Activated CD4-positive, alpha-beta T cell treated with anti-CD3 and anti-CD28 coated beads, Interleukin-2, amount 10 ng/mL, durations not matched to agents 24 days and 14 days (primary cell): Measurements from ENCODE around the gene KRT74. TPM values are rescaled to one million over a fixed set of nuclear protein-coding genes. Genes with fewer than 3 reads are reported as not detected.

Source experiments
- DNase-seq: peaks from one replicate; pipeline ENCODE4 v3.0.0; 2022
- H3K27ac Mint-ChIP-seq: one replicate; pipeline ENCODE4 v1.8.0; 2022; ENCODE audit warnings: mild to moderate bottlenecking, mixed read lengths
- H3K27me3 Mint-ChIP-seq: one replicate; pipeline ENCODE4 v1.8.0; 2022; ENCODE audit warnings: mixed read lengths
- H3K36me3 Mint-ChIP-seq: one replicate; pipeline ENCODE4 v1.8.0; 2022; ENCODE audit warnings: low read depth, mild to moderate bottlenecking, mixed read lengths
- H3K4me1 Mint-ChIP-seq: one replicate; pipeline ENCODE4 v1.8.0; 2021; ENCODE audit warnings: mixed read lengths
- H3K4me3 Mint-ChIP-seq: one replicate; pipeline ENCODE4 v1.8.0; 2022; ENCODE audit warnings: mild to moderate bottlenecking, moderate library complexity, mixed read lengths
- H3K9me3 Mint-ChIP-seq: one replicate; pipeline ENCODE4 v1.8.0; 2021; ENCODE audit warnings: mixed read lengths
- intact Hi-C: fragments of 100-400 bp; cut with micrococcal nuclease; formaldehyde crosslinking; loops from one replicate; pipeline ENCODE4 v1.15.1; 2023
- total RNA-seq: library from RNA; stranded (reverse); gene quantifications from 2 replicates; pipeline ENCODE4 v1.2.3, GENCODE V29; 2022

Gene KRT74
- total RNA-seq, 1 donor from 2014 or later = not detected

DNA sequence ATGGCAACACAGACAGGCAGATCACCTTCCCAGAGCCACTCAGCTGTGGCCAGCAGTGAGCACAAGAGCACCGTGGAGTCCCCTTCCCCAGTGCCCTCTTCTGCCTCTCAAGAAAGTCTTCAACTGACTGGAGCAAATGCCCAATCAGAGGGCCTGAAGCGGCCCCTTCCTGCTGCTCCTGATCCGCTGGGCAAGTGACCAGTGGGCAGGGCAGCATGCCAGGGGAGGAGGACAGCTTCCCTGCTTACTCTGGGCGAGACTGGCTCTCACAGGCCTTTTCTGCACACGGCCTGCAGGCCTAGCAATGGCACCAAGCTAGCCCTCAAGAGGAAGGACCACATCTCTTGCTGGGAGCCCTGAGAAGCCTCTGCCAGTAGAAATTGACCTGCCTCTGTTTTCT is 21.6 kb downstream of the KRT74 start:
- Mint-ChIP-seq H3K9me3 (no peaks in the 10 kb centered on the region), H3K27ac (no peak overlapping the region), H3K36me3 (no peaks in the 10 kb centered on the region), H3K4me3 (no peak overlapping the region), H3K27me3 (peaks cover 9% of the 10 kb centered on the region), H3K4me1 (no peaks in the 10 kb centered on the region)
- intact Hi-C loops = no loop called here
- no peak for DNase-seq

DNA sequence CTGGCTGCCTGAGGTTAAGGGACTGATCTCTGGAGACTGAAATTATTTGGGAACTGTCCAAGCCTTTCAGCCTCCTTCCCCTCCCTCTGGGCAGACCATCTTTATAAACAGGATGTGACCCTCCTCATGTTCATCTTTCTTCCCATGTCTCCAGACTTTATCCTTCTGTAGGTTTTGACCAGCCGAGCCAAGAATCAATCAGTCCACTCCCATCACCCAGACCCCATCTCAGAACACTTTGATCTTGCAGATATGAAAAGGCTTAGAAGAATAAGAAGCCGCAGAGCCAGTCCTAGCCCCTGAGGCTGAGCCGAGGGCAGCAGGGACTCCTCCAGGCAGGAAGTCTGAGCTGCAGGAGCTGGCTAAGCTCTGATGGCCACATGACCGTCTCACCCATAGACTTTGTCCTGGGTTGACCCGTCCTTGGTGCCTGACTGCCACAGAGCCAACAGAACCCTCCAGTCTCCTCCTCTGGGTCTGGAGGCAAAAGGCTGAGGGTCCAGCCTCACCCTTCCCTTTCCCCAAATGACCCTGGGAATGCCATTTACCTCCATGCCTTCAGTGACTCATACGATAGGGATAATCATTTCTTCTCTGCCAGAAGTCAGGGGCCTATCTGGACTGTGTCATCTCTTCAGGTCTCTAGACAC is 22.3 kb downstream of the KRT74 start:
- Mint-ChIP-seq H3K4me3 (no peak overlapping the region), H3K27ac (no peak overlapping the region), H3K4me1 (no peaks in the 10 kb centered on the region), H3K36me3 (no peaks in the 10 kb centered on the region), H3K9me3 (no peaks in the 10 kb centered on the region), H3K27me3 (peaks cover 8% of the 10 kb centered on the region)
- intact Hi-C loops = no loop called here
- no peak for DNase-seq

DNA sequence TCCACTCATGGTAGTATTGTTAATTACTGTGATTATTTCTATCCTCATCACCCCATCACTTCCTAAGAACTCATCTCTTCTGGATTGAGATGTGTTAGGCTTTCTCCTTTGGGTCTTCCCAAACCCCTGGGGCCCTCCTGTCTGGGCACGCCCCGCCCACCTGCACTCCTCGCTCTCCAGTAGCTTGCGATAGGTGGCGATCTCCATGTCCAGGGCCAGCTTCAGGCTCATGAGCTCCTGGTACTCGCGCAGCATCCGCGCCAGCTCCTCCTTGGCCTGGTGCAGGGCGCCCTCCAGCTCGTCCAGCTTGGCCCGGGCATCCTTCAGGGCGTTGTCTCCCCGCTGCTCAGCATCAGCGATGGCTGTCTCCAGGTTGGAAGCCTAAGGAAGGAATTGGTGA is 27.5 kb downstream of the KRT74 start:
- H3K27ac Mint-ChIP-seq = no peak overlapping the region
- no peak overlapping the region for H3K4me3 Mint-ChIP-seq
- peaks cover 3% of the 10 kb centered on the region for H3K27me3 Mint-ChIP-seq
- no peak for DNase-seq
- no peaks in the 10 kb centered on the region for H3K36me3 Mint-ChIP-seq
- H3K4me1 Mint-ChIP-seq = peaks cover 8% of the 10 kb centered on the region
- no peaks in the 10 kb centered on the region for H3K9me3 Mint-ChIP-seq
- intact Hi-C loops = no loop called here

DNA sequence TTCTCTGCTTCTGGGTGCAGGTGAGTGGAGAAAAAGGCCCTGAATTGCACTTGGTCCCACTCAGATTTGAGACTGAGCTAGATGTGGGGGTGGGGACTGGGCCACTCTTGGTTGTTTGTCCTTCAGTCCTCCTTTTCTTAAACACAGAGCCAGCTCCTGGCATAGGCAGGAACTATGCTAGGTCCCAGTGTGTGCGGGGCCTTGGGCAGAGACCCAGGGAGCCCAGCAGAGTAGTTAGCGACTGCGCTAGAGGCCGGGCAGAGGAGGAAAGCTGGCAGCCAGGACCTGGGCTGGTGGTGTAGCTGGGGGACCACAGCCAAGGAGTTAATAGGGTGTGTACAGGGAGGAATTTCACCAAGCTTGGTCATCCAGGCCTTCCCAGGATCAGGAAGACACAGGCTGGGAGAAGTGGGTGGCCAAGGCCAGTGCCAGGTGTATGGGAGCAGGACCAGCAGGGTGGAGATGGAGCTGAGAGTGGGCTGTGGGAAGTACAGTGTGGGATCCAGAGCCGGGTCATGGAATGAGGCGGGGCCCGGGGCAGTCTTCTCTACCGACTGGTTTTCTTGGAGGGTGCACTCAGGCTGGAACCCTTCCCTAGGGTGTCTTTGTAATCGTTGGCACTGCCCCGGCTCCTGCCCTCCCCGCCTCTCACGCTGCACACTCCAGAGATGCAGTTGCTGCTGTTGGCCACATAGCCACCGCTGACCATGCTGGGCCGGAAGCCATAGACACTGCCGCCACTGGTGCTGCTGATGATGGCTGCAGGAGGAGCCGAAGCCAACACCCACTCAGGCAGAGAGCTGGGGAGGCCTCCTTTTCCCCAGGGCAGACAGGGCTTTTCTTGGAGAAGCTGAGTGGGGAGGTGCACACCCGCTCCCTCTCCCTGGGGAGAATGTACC is 29.4 kb downstream of the KRT74 start:
- Mint-ChIP-seq H3K4me3 (no peak overlapping the region), H3K27ac (no peak overlapping the region), H3K4me1 (peaks cover 8% of the 10 kb centered on the region), H3K36me3 (no peaks in the 10 kb centered on the region), H3K9me3 (no peaks in the 10 kb centered on the region), H3K27me3 (no peaks in the 10 kb centered on the region)
- intact Hi-C loops = no loop called here
- no peak for DNase-seq

DNA sequence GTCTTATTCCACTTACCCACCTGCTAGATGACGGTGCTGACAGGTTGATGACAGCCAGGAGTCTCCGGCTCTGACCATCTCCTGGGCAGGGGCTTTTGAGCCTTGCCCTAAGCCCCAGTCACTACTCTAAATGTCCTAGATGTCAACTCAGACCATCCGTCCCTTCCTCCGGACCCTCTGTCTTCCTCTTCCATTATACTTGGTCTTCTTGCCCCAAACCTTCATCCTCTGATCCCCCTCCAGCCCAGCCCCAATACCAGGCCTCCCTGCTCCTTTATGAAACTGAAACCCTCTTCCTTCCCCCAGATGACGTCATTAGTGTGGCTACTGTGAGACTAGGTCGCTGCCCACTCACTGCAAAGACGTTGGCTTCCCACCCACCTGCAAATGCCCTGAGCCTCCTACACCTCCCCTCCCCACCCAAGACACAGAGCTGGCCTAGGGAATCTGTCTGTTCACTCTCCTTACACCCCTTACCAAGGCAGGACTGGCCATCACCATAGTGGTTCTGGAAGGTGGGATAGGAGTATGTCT is 30.8 kb downstream of the KRT74 start:
- peaks cover 8% of the 10 kb centered on the region for H3K4me1 Mint-ChIP-seq
- no peak overlapping the region for H3K27ac Mint-ChIP-seq
- no peaks in the 10 kb centered on the region for H3K9me3 Mint-ChIP-seq
- intact Hi-C loops = no loop called here
- DNase-seq = no peak
- H3K27me3 Mint-ChIP-seq = no peaks in the 10 kb centered on the region
- no peak overlapping the region for H3K4me3 Mint-ChIP-seq
- H3K36me3 Mint-ChIP-seq = no peaks in the 10 kb centered on the region

DNA sequence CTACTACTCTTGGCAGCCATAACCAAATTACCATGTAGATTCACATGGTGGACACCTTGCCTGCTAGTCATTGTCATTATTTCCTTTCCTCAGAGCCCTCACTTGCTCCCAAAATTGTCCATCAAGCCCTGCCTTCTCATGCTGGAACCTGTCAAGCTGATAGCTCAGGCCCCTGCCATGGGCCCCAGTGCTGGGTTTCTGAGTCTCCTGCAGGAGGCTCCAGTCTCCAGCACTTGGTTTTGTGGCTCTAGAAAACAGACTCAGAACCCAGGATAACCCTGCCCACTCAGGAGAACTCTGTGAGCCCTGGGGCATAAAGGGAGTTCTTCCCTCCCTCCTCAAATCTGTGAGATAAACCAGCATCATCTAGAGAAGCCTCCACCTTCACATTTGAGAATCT is 31.5 kb downstream of the KRT74 start:
- intact Hi-C loops = no loop called here
- Mint-ChIP-seq H3K9me3 (no peaks in the 10 kb centered on the region), H3K4me3 (no peak overlapping the region), H3K36me3 (no peaks in the 10 kb centered on the region), H3K4me1 (peaks cover 8% of the 10 kb centered on the region), H3K27ac (no peak overlapping the region), H3K27me3 (no peaks in the 10 kb centered on the region)
- DNase-seq = no peak

DNA sequence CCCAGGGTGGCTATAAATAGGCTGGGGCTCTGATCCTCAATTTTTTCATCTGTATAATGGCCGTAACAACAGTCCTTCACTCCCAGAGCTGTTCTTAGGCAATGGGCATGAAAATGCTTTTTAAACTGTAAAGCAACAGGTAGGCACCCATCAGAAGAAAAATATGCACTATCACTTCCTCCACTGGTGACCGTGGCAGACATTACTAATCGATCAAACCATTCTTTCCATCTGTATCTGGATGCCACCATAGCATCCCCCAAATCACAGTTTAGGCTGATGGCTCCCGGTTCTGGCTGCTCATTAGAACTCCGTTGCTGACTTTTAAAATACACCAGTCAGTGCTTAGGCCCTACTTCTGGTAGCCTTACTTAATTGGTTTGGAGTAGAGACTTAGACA is 31.9 kb downstream of the KRT74 start:
- no peaks in the 10 kb centered on the region for H3K27me3 Mint-ChIP-seq
- H3K4me3 Mint-ChIP-seq = no peak overlapping the region
- no peaks in the 10 kb centered on the region for H3K36me3 Mint-ChIP-seq
- peaks cover 8% of the 10 kb centered on the region for H3K4me1 Mint-ChIP-seq
- no peak overlapping the region for H3K27ac Mint-ChIP-seq
- no peaks in the 10 kb centered on the region for H3K9me3 Mint-ChIP-seq
- intact Hi-C loops = no loop called here
- DNase-seq = no peak

DNA sequence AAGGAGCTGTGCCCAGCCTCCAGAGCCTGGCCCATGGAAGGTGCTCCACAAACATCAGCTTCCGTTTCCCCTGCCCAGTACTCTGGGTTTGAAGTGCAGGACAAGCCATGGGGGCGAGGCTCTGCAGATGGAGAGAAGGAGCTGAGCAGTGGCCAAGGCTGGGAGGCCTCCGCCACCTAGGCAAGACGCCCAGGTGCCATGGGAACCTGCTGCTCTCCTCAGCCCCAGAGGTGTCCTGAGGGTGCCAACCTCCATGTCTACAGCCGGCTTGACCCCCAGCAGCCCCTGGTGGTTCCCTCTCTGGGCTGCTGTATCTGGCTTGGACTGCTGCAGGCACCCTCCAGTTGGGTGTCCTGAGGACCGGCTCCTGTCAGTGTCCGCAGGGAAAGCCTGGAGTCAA is 33.1 kb downstream of the KRT74 start:
- H3K27ac Mint-ChIP-seq = no peak overlapping the region
- peaks cover 8% of the 10 kb centered on the region for H3K4me1 Mint-ChIP-seq
- H3K27me3 Mint-ChIP-seq = no peaks in the 10 kb centered on the region

DNA sequence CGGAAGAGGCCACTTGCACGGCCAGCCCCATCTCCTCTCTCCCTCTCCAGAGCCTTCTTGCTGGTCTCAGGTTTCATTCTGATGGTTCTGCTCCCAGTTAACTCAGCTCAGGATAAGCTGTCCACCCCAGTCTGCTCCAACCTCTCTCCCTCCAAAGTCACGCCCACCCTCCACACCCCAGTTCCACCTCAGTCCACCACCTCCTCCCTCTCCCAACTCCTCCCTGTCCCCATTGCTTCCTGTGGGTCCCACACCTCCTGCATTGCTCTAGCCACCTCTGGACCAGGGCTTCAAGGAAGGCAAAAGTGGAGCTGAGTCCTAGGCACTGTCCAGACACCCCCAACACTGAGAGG is 33.8 kb downstream of the KRT74 start:
- intact Hi-C loops = no loop called here
- Mint-ChIP-seq H3K36me3 (no peaks in the 10 kb centered on the region), H3K27ac (no peak overlapping the region), H3K4me3 (no peak overlapping the region), H3K27me3 (no peaks in the 10 kb centered on the region), H3K4me1 (peaks cover 8% of the 10 kb centered on the region), H3K9me3 (no peaks in the 10 kb centered on the region)
- no peak for DNase-seq

More for the DNA sequence above, 33.1 kb downstream of the KRT74 start:
- no peaks in the 10 kb centered on the region for H3K9me3 Mint-ChIP-seq
- intact Hi-C loops = no loop called here
- H3K36me3 Mint-ChIP-seq = no peaks in the 10 kb centered on the region
- no peak for DNase-seq
- H3K4me3 Mint-ChIP-seq = no peak overlapping the region

DNA sequence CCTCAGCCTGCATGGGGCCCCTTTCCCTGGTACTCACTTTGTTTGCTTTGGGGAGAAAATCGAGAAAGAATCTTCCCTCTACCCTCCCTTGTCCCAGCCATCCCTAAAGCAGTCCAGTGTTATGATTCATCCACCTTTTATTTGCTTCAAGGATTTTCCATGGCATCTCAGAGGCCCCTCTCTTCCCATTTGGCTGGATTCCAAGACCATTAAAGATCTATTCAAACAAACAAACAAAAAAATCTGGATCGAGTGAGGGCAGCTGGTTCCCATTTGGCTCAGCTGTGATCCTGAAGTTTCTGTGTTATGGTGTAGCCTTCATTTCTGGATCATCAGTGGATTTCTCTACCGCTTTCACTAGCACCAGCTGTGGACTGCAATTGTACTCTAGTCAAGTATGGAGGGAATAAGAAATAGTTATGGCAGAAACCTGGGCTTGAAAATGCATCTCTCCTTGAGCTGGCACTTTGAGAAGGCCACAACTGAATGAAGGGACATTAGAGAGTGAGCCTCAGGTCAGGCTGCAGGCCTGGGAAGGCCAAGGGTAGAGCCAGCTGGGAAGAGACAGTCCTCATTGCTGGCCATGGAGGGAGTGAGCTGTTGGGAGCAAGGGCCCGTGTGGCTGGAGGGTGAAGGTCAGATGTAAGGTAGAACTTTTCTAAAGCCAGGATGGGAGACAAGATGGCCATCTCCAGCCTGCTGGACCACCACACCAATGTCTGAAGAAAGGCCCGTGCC is 34.4 kb downstream of the KRT74 start:
- H3K4me1 Mint-ChIP-seq = peaks cover 8% of the 10 kb centered on the region
- no peaks in the 10 kb centered on the region for H3K27me3 Mint-ChIP-seq
- intact Hi-C loops = no loop called here
- no peaks in the 10 kb centered on the region for H3K9me3 Mint-ChIP-seq
- no peak overlapping the region for H3K4me3 Mint-ChIP-seq
- H3K27ac Mint-ChIP-seq = no peak overlapping the region
- H3K36me3 Mint-ChIP-seq = no peaks in the 10 kb centered on the region
- no peak for DNase-seq

DNA sequence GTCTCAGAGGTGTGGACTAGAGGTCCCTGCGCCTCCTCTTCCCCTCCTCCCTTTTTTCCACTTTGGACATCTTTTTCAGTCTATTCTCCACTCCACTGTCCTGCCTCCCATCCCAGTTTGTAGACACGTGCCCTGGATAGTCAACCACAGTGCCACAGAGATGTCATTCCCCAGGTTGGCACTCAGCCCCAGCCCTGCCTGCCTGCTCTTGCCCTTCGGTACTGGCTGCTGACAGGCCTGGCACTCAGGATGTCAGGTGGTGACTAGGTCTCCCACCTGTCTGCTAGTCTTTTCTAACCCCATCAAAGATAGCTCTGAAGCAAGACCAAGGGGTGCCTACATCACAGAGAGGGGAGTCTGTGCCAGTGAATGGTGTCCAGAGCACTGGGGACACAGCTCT is 36.5 kb downstream of the KRT74 start:
- H3K36me3 Mint-ChIP-seq = no peaks in the 10 kb centered on the region
- intact Hi-C loops = no loop called here
- DNase-seq = no peak

DNA sequence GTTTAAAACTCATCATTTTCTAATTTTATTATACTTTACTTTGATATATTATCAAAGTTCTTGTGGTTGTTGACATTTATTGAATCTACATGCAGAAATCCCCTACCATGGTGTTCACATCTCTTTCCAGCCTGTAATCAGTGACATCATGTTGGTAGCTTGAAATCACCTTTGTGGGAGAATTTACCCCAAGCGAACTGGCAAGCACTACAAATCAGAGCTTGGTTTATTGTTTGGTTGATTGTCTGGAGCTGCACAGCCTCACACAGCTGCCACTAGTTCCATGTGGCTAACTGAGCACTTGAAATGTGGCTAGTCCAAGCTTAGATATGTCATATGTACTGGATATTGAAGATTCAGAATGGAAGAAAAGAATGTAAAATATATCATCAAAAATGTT is 38.1 kb downstream of the KRT74 start:
- Mint-ChIP-seq H3K4me1 (no peaks in the 10 kb centered on the region), H3K36me3 (no peaks in the 10 kb centered on the region), H3K4me3 (no peak overlapping the region), H3K27ac (no peak overlapping the region), H3K27me3 (no peaks in the 10 kb centered on the region), H3K9me3 (no peaks in the 10 kb centered on the region)
- intact Hi-C loops = no loop called here
- no peak for DNase-seq

More for the DNA sequence above, 36.5 kb downstream of the KRT74 start:
- H3K27ac Mint-ChIP-seq = no peak overlapping the region
- H3K4me1 Mint-ChIP-seq = no peaks in the 10 kb centered on the region
- H3K9me3 Mint-ChIP-seq = no peaks in the 10 kb centered on the region
- no peaks in the 10 kb centered on the region for H3K27me3 Mint-ChIP-seq
- no peak overlapping the region for H3K4me3 Mint-ChIP-seq

DNA sequence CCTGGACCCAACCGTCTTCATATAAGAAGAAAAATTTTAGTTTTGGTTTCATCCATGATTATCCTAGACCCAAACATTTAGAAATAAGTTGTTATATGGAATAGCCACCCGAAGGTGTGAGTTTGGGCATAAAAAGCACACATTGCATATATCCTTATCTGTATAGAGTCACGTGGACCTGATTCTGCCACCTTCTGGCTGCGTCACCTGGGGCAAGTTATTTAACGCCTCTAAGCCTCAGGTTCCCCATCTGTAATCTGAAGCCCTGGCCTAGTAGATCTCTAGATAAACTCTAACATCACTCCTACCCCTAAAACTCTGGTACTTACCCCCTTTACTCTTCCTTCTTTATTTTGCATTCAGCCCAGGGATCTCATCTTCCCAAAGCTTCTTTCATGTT is 39.2 kb downstream of the KRT74 start:
- no peak overlapping the region for H3K27ac Mint-ChIP-seq
- no peaks in the 10 kb centered on the region for H3K4me1 Mint-ChIP-seq
- no peaks in the 10 kb centered on the region for H3K36me3 Mint-ChIP-seq
- H3K4me3 Mint-ChIP-seq = no peak overlapping the region
- intact Hi-C loops = no loop called here
- H3K27me3 Mint-ChIP-seq = no peaks in the 10 kb centered on the region
- no peak for DNase-seq
- no peaks in the 10 kb centered on the region for H3K9me3 Mint-ChIP-seq
